H1 (cell line): Measurements from ENCODE around the gene RPTOR. TPM values are rescaled to one million over a fixed set of nuclear protein-coding genes. Genes with fewer than 3 reads are reported as not detected.

Source experiments
- CTCF ChIA-PET: fragments of 300-600 bp; sonication (Branson Sonifier 250); formaldehyde crosslinking; loops from one replicate; lab custom pipeline; 2021; ENCODE audit not compliant: partially characterized antibody; lab: Charles Lee
- POLR2A ChIA-PET: fragments of 300-600 bp; sonication (Branson Sonifier 250); formaldehyde crosslinking; loops from one replicate; lab custom pipeline; 2021; ENCODE audit warnings: inconsistent platforms; ENCODE audit not compliant: partially characterized antibody; lab: Charles Lee
- DNase-seq, 2 experiments: peaks; one replicate each; pipeline versions ENCODE4 v3.0.0 to v3.0.0-alpha.2; 2010 to 2022; ENCODE audit warnings: low spot score in 2 of 2, low read depth in 1 of 2, mixed read lengths in 1 of 2
- FAIRE-seq: peaks from 2 replicates; lab custom pipeline; 2011; peaks lifted over from hg19 to GRCh38; lab: Jason Lieb, UNC
- H2AFZ ChIP-seq: 2 replicates; pipeline ENCODE4 v1.8.1; 2012; ENCODE audit warnings: low read length, inconsistent platforms
- H2AK5ac ChIP-seq: 2 replicates; pipeline ENCODE4 v1.6.1; 2013; ENCODE audit warnings: low read depth, low read length
- H2BK120ac ChIP-seq: replicated peaks from 2 replicates; pipeline ENCODE3; 2013; ENCODE audit warnings: low read depth, low read length, inconsistent platforms
- H2BK12ac ChIP-seq: 2 replicates; pipeline ENCODE4 v1.6.1; 2013; ENCODE audit warnings: low read depth, low read length
- H2BK15ac ChIP-seq: 2 replicates; pipeline ENCODE4 v1.6.1; 2013; ENCODE audit warnings: low read length
- H2BK20ac ChIP-seq: 2 replicates; pipeline ENCODE4 v1.6.1; 2013; ENCODE audit warnings: low read length
- H2BK5ac ChIP-seq: 2 replicates; pipeline ENCODE4 v1.6.1; 2013; ENCODE audit warnings: low read depth, low read length
- H3K14ac ChIP-seq: 2 replicates; pipeline ENCODE4 v1.6.1; 2013; ENCODE audit warnings: inconsistent platforms; ENCODE audit not compliant: insufficient read length
- H3K18ac ChIP-seq: 2 replicates; pipeline ENCODE4 v1.6.1; 2013; ENCODE audit warnings: low read length; ENCODE audit errors: extremely low read depth
- H3K23ac ChIP-seq: 2 replicates; pipeline ENCODE4 v1.6.1; 2013; ENCODE audit warnings: inconsistent platforms; ENCODE audit not compliant: insufficient read length
- H3K23me2 ChIP-seq: 2 replicates; pipeline ENCODE4 v1.6.1; 2013; ENCODE audit warnings: low read depth, low read length
- H3K27ac ChIP-seq: 2 replicates; pipeline ENCODE4 v1.6.1; 2011; ENCODE audit warnings: low read depth, low read length, inconsistent platforms
- H3K27me3 ChIP-seq, 4 experiments: replicated peaks in 1 of 4; 1 replicate in 1 of 4; 2 replicates in 3 of 4; pipeline versions ENCODE4 v1.6.1 to v1.8.1; 2011 to 2013; ENCODE audit warnings: low read length in 3 of 4, mild to moderate bottlenecking in 3 of 4, inconsistent platforms in 2 of 4, mixed read lengths in 2 of 4, moderate library complexity in 1 of 4; ENCODE audit not compliant: control insufficient read depth in 3 of 4, insufficient read depth in 3 of 4; ENCODE audit errors: extremely low read depth in 1 of 4
- H3K36me3 ChIP-seq, 4 experiments: 2 replicates each; pipeline versions ENCODE4 v1.6.1 to v1.8.1; 2011 to 2013; ENCODE audit warnings: mild to moderate bottlenecking in 4 of 4, low read length in 3 of 4, moderate library complexity in 2 of 4, control low read depth in 1 of 4, inconsistent platforms in 1 of 4; ENCODE audit not compliant: insufficient read depth in 4 of 4, control insufficient read depth in 2 of 4
- H3K4ac ChIP-seq: replicated peaks from 2 replicates; pipeline ENCODE3; 2013; ENCODE audit warnings: low read length, low read depth, mixed read lengths, inconsistent platforms; ENCODE audit not compliant: insufficient read length
- H3K4me1 ChIP-seq, 4 experiments: replicated peaks in 1 of 4; 1 replicate in 1 of 4; 2 replicates in 3 of 4; pipeline versions ENCODE4 v1.6.1 to v1.8.1; 2011 to 2013; ENCODE audit warnings: low read length in 3 of 4, inconsistent platforms in 2 of 4, mixed read lengths in 1 of 4; ENCODE audit not compliant: insufficient read depth in 4 of 4, control insufficient read depth in 3 of 4
- H3K4me2 ChIP-seq, 2 experiments: 2 replicates each; pipeline versions ENCODE4 v1.6.1 to v1.8.1; 2011 to 2013; ENCODE audit warnings: low read depth in 2 of 2, low read length in 2 of 2, control low read depth in 1 of 2, inconsistent platforms in 1 of 2, mild to moderate bottlenecking in 1 of 2; ENCODE audit not compliant: insufficient read depth in 1 of 2
- H3K4me3 ChIP-seq, 4 experiments: fragments of 200-600, 300-600 bp in 1 of 4; sonication (generic), shearing (Covaris generic), sonication (Bioruptor Twin) in 1 of 4; 2 replicates each; pipeline versions ENCODE4 v1.5.1 to v1.8.1; 2011 to 2016; ENCODE audit warnings: low read length in 4 of 4, low read depth in 3 of 4, control low read depth in 2 of 4, inconsistent platforms in 2 of 4, mild to moderate bottlenecking in 2 of 4, mixed read lengths in 1 of 4, moderate library complexity in 1 of 4; ENCODE audit not compliant: insufficient read depth in 2 of 4; ENCODE audit errors: extremely low read depth in 1 of 4
- H3K56ac ChIP-seq: replicated peaks from 2 replicates; pipeline ENCODE3; 2013; ENCODE audit warnings: low read depth, mild to moderate bottlenecking, mixed read lengths, low read length, inconsistent platforms; ENCODE audit not compliant: insufficient read length
- H3K79me1 ChIP-seq: 2 replicates; pipeline ENCODE4 v1.6.1; 2013; ENCODE audit warnings: low read depth, low read length, control low read depth
- H3K79me2 ChIP-seq, 2 experiments: 2 replicates each; pipeline versions ENCODE4 v1.6.1 to v1.8.1; 2012 to 2013; ENCODE audit warnings: low read length in 2 of 2, mild to moderate bottlenecking in 2 of 2, inconsistent platforms in 1 of 2; ENCODE audit not compliant: insufficient read depth in 2 of 2, control insufficient read depth in 1 of 2
- H3K9ac ChIP-seq, 4 experiments: replicated peaks in 1 of 4; 1 replicate in 1 of 4; 2 replicates in 3 of 4; pipeline versions ENCODE4 v1.6.1 to v1.8.1; 2011 to 2013; ENCODE audit warnings: low read depth in 3 of 4, low read length in 3 of 4, control low read depth in 2 of 4, mild to moderate bottlenecking in 2 of 4, moderate library complexity in 2 of 4, inconsistent platforms in 1 of 4; ENCODE audit errors: extremely low read depth in 1 of 4
- H3K9me3 ChIP-seq, 2 experiments: 2 replicates each; pipeline versions ENCODE4 v1.6.1 to v1.8.1; 2012 to 2013; ENCODE audit warnings: mild to moderate bottlenecking in 2 of 2, moderate library complexity in 2 of 2, control low read depth in 1 of 2, inconsistent platforms in 1 of 2, low read depth in 1 of 2, low read length in 1 of 2, mixed read lengths in 1 of 2; ENCODE audit not compliant: insufficient read depth in 2 of 2
- H4K20me1 ChIP-seq, 2 experiments: replicated peaks in 1 of 2; 2 replicates each; pipeline versions ENCODE3 to v1.8.1; 2011 to 2013; ENCODE audit warnings: inconsistent platforms in 2 of 2, low read length in 2 of 2, mild to moderate bottlenecking in 1 of 2; ENCODE audit not compliant: insufficient read depth in 2 of 2, control insufficient read depth in 1 of 2
- H4K5ac ChIP-seq: 2 replicates; pipeline ENCODE4 v1.6.1; 2013; ENCODE audit warnings: low read length, low read depth, mixed read lengths, inconsistent platforms; ENCODE audit not compliant: insufficient read length
- H4K8ac ChIP-seq: 2 replicates; pipeline ENCODE4 v1.8.0; 2013; ENCODE audit warnings: mild to moderate bottlenecking, moderate library complexity, low read length, inconsistent platforms; ENCODE audit not compliant: insufficient read depth; ENCODE audit errors: extremely low read depth
- H4K91ac ChIP-seq: replicated peaks from 2 replicates; pipeline ENCODE3; 2013; ENCODE audit warnings: low read length, mixed read lengths, inconsistent platforms; ENCODE audit not compliant: insufficient read length
- BRCA1 ChIP-seq: IDR thresholded peaks from 2 replicates; pipeline ENCODE4 v1.6.1; 2012; ENCODE audit warnings: low read depth, low read length, improper control_type of control experiment
- SIX5 ChIP-seq: IDR thresholded peaks from 2 replicates; pipeline ENCODE4 v1.6.1; 2011; ENCODE audit warnings: mild to moderate bottlenecking, low read depth, low read length
- SP4 ChIP-seq: IDR thresholded peaks from 2 replicates; pipeline ENCODE4 v1.6.1; 2012; ENCODE audit warnings: low read length, inconsistent platforms
- TBP ChIP-seq: IDR thresholded peaks from 2 replicates; pipeline ENCODE4 v1.6.1; 2011; ENCODE audit warnings: low read depth, low read length, improper control_type of control experiment
- WGBS, 2 experiments: shearing (Covaris generic) in 1 of 2; methylation state at CpG; one replicate each; pipeline versions ENCODE4 v1.1.6 to v1.1.7; 2013 to 2015; ENCODE audit warnings: low lambda C conversion rate in 2 of 2, mixed read lengths in 2 of 2, inconsistent platforms in 1 of 2, low coverage in 1 of 2, missing lambda C conversion rate in 1 of 2; ENCODE audit not compliant: insufficient replicate concordance in 2 of 2, insufficient coverage in 1 of 2, insufficient read length in 1 of 2; ENCODE audit errors: extremely low coverage in 1 of 2, missing lambda C conversion rate in 1 of 2; 5-methylcytosine and 5-hydroxymethylcytosine counted together
- polyA plus RNA-seq, 7 experiments: library from polyadenylated mRNA; depleted of rRNA in 3 of 7; stranded (reverse) in 5 of 7; unstranded in 2 of 7; fragments of >200 nt in 5 of 7; fragments of 200-250 nt in 2 of 7; gene quantifications; 1 replicate in 5 of 7; 2 replicates in 1 of 7; 4 replicates in 1 of 7; pipeline versions ENCODE4 v1.2.1 to v1.2.3, GENCODE V29; 2011 to 2013; ENCODE audit warnings: missing spikeins in 2 of 7, mixed read lengths in 2 of 7
- total RNA-seq: library from RNA; stranded (reverse); fragmentation: NEBNext Ultra II Directional; extraction: Animal tissue kit (Norgen Biotek cat#: 25700); gene quantifications from 2 replicates; pipeline ENCODE4 v1.2.1, GENCODE V29; 2021

Gene RPTOR
- total and polyA plus RNA-seq, 2 of the 8 experiments (the other 6 are each of a cell fraction or from before 2014, with no cell fraction given): 6.9 to 28.7 TPM

DNA sequence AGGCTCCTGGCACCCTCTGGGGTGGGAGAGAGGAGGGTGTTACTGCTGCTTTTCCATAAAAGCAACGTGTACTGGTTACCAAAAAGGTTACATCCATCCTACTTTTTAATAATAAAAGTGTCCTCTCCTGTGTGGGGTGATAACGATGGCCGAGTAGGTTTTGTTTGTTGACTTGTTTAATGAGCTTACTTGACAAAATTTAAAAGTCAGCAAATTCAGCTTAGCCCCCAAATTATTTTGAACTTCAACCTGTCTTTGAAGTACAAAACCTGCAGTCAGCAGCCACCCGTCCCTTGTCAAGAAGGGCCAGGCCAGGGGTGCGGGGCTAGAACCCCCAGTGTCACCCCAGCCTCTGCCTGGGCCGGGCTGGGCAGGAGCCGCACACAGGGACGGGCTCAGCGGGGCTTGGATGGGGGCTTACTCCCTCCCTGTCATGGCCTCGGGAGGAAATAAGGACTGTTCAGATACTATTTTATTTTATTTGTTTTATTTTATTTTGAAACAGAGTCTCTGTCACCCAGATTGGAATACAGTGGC lies 343.1 kb downstream of the RPTOR start:
- Histone ChIP-seq H3K36me3 (peaks cover 0 to 10% (median 2%) of the 10 kb centered on the region in 4 experiments; a peak in 4 of 8 replicates), H2AFZ (no peak overlapping the region), H4K20me1 (peaks cover 0 to 1% of the 10 kb centered on the region in 2 experiments), H3K23me2 (no peaks in the 10 kb centered on the region), H3K4ac (no peak overlapping the region), H3K9ac (no peak overlapping the region), H4K91ac (no peak overlapping the region), H3K27me3 (no peaks in the 10 kb centered on the region), H2AK5ac (no peak overlapping the region), H3K4me3 (no peak overlapping the region), H3K4me2 (no peak overlapping the region), H2BK15ac (no peak overlapping the region), H2BK12ac (no peak overlapping the region), H2BK5ac (no peak overlapping the region), H3K56ac (no peak overlapping the region), H3K27ac (no peak overlapping the region), H4K5ac (no peak overlapping the region), H3K4me1 (no peaks in the 10 kb centered on the region), H3K79me1 (no peaks in the 10 kb centered on the region), H2BK120ac (no peak overlapping the region), H4K8ac (no peak overlapping the region), H2BK20ac (no peak overlapping the region), H3K14ac (no peak overlapping the region), H3K79me2 (no peaks in the 10 kb centered on the region), H3K18ac (no peak overlapping the region), H3K9me3 (no peaks in the 10 kb centered on the region), H3K23ac (no peak overlapping the region)
- FAIRE-seq: no peak
- TF ChIP-seq SIX5: no peak
- TF ChIP-seq SP4: no peak
- TF ChIP-seq TBP: no peak
- no peak for TF ChIP-seq BRCA1
- 94% methylated on average over 10 of the region's 10 CpGs; no CpG with 5 or more reads in 1 of the 2 experiments for WGBS, 2 experiments
- ChIA-PET POLR2A (no interaction called here), CTCF (interaction anchor here (1.1 to 5.0 kb wide), 5 partner anchors 11 to 211 kb away, joined by 3 to 25 read pairs (median 4); no protein-coding TSS in a partner anchor)
- DNase-seq: no peak
